Measurements from ENCODE around the gene TOP3A. TPM values are rescaled to one million over a fixed set of nuclear protein-coding genes. Genes with fewer than 3 reads are reported as not detected.

The TOP3A gene
- total RNA-seq, 1 donor from 2014 or later = 41.5 TPM

DNA sequence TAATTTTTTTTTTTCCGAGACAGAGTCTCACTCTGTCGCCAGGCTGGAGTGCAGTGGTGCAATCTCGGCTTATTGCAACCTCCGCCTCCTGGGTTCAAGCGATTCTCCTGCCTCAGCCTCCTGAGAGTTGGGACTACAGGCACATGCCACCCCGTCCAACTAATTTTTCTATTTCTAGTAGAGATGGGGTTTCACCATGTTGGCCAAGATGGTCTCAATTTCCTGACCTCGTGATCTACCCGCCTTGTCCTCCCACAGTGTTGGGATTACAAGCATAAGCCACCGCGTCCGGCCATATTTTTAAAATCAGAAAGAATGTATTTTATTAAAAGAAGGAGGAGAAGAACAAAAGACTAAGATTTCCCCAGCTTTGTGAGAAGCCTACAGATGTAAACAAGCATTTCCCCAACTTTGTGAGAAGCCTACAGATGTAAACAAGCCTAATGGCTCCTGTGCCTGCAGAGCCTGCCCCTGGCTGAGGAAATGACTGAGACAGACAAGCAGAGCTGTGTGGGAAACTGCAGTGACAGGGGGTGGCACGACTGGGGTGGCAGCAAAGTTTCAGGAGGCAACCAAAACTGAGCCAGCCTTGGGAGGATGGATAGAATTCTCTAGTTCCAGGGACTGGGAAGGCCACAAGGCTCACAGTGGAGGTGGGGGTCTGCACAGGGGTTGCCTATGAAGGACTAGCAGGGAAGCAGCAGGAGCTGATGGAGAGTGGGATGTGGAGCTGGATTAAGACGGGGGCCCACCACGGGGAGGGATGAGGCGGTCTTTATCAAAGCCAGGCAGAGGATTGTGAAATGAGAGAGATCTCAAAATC lies 22.9 kb downstream of the TOP3A start:
- Mint-ChIP-seq H3K36me3 (ENCODE audit: unreplicated experiment) (peaks cover 46% of the 10 kb centered on the region), H3K9me3 (ENCODE audit: unreplicated experiment) (no peaks in the 10 kb centered on the region)

DNA sequence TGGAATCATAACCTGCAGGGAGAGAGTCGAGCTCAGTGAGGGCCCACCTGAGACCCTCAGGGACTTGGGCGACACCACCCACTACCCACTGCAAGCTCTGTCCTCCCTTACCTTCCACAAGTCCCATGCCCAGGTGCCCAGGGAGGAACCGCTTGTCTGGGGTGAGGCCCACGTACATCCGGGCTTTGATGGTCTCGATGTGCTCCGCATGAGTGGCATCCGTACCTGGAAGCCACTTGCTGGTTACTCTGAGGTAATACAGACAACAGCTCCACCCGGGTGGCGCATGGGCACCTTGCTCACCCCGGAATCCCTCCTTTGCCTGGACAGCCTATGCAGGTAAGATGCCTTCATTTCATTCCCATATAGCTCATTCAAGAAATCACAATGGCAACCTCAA lies 29.5 kb downstream of the TOP3A start:
- no peak overlapping the region for H3K27ac Mint-ChIP-seq (ENCODE audit: unreplicated experiment)
- H3K36me3 Mint-ChIP-seq (ENCODE audit: unreplicated experiment) = peaks cover 58% of the 10 kb centered on the region

More for the DNA sequence above, 22.9 kb downstream of the TOP3A start:
- TF ChIP-seq, protein P1, sequence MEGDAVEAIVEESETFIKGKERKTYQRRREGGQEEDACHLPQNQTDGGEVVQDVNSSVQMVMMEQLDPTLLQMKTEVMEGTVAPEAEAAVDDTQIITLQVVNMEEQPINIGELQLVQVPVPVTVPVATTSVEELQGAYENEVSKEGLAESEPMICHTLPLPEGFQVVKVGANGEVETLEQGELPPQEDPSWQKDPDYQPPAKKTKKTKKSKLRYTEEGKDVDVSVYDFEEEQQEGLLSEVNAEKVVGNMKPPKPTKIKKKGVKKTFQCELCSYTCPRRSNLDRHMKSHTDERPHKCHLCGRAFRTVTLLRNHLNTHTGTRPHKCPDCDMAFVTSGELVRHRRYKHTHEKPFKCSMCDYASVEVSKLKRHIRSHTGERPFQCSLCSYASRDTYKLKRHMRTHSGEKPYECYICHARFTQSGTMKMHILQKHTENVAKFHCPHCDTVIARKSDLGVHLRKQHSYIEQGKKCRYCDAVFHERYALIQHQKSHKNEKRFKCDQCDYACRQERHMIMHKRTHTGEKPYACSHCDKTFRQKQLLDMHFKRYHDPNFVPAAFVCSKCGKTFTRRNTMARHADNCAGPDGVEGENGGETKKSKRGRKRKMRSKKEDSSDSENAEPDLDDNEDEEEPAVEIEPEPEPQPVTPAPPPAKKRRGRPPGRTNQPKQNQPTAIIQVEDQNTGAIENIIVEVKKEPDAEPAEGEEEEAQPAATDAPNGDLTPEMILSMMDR (IDR thresholded peaks at IDR 0.05) = no peak
- H3K27ac Mint-ChIP-seq (ENCODE audit: unreplicated experiment) = no peak overlapping the region
- no peaks in the 10 kb centered on the region for H3K27me3 Mint-ChIP-seq (ENCODE audit: unreplicated experiment)
- no peaks in the 10 kb centered on the region for H3K4me1 Mint-ChIP-seq (ENCODE audit: unreplicated experiment)
- no peak for DNase-seq (ENCODE audit: extremely low spot score, unreplicated experiment)
- no peak overlapping the region for H3K4me3 Mint-ChIP-seq (ENCODE audit: unreplicated experiment)

DNA sequence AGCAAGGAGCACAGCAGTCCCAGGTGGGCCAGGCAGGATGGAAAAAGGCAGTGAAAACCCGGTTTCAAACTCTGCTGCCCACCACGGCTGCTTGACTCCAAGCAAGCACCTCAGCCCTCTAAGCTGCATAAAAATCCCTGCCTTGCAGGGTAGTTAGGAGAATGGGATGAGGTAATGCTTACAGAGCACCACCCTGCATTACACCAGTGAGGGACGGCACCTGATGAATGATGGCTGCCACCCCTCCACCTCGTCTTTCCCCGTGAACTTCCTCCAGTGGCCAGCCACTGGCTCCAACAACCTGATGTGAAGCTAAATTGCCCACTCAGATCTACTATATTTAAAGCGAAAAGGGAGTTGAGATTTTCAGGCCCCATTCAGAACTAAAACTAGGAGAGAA lies 33.0 kb downstream of the TOP3A start:
- no peak overlapping the region for H3K27ac Mint-ChIP-seq (ENCODE audit: unreplicated experiment)
- H3K4me3 Mint-ChIP-seq (ENCODE audit: unreplicated experiment) = no peak overlapping the region
- TF ChIP-seq, protein P1 (IDR thresholded peaks at IDR 0.05) = no peak
- DNase-seq (ENCODE audit: extremely low spot score, unreplicated experiment) = no peak
- H3K27me3 Mint-ChIP-seq (ENCODE audit: unreplicated experiment) = no peaks in the 10 kb centered on the region
- no peaks in the 10 kb centered on the region for H3K4me1 Mint-ChIP-seq (ENCODE audit: unreplicated experiment)
- H3K36me3 Mint-ChIP-seq (ENCODE audit: unreplicated experiment) = peaks cover 44% of the 10 kb centered on the region
- no peaks in the 10 kb centered on the region for H3K9me3 Mint-ChIP-seq (ENCODE audit: unreplicated experiment)

More for the DNA sequence above, 29.5 kb downstream of the TOP3A start:
- H3K9me3 Mint-ChIP-seq (ENCODE audit: unreplicated experiment) = no peaks in the 10 kb centered on the region
- TF ChIP-seq, protein P1 (IDR thresholded peaks at IDR 0.05) = no peak
- DNase-seq (ENCODE audit: extremely low spot score, unreplicated experiment) = no peak
- H3K27me3 Mint-ChIP-seq (ENCODE audit: unreplicated experiment) = no peaks in the 10 kb centered on the region
- no peaks in the 10 kb centered on the region for H3K4me1 Mint-ChIP-seq (ENCODE audit: unreplicated experiment)
- H3K4me3 Mint-ChIP-seq (ENCODE audit: unreplicated experiment) = no peak overlapping the region

DNA sequence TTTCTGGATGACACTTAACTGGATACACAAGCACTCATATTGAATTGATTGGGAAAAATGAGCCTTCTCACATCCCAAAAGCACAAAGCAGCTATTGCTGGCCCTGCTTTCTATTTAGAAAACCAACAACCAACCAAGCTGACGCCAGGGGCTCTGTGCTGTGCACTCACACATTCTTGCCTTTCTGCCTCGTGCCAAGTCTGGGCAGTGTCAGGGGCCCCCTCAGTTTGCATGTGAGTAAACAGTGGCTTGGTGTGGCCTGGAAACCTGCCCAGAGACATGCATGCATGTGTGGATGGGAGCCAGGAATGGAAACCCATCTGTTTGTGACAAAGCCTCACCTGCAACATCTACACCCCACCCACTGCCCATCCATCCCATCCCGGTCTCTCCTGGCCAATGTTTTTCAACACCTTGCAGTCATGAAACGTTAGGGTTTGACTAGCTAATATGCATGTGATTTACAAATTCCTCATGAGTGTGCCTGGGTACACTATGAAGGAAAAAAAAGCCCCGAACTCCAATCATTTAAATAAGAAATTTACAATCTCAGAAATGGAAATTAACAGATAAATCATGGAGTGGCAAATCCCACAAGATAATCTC lies 33.9 kb downstream of the TOP3A start:
- H3K36me3 Mint-ChIP-seq (ENCODE audit: unreplicated experiment) = peaks cover 38% of the 10 kb centered on the region
- no peak overlapping the region for H3K4me3 Mint-ChIP-seq (ENCODE audit: unreplicated experiment)
- DNase-seq (ENCODE audit: extremely low spot score, unreplicated experiment) = no peak

DNA sequence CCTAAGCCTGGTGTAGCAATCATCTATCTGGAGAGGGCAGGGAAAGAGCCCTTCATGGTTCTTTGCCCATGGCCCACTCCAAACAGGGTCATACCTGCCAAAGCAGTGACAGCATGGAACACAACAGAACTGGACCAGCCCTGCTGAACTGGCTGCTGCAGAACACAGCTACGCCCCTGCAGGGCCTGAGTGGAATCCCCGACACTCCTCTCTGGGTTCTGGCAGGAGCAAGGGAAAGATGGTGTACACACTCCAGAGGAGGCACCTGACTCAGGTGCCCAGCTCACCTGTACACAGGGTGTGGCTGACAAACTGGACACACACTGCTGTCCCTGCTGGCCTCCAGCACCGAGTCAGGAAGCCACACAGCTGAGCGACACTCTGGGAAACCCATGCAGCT lies 34.5 kb downstream of the TOP3A start:
- Mint-ChIP-seq H3K4me3 (ENCODE audit: unreplicated experiment) (no peak overlapping the region), H3K27me3 (ENCODE audit: unreplicated experiment) (no peaks in the 10 kb centered on the region), H3K4me1 (ENCODE audit: unreplicated experiment) (no peaks in the 10 kb centered on the region), H3K36me3 (ENCODE audit: unreplicated experiment) (peaks cover 32% of the 10 kb centered on the region), H3K9me3 (ENCODE audit: unreplicated experiment) (no peaks in the 10 kb centered on the region), H3K27ac (ENCODE audit: unreplicated experiment) (no peak overlapping the region)
- no peak for DNase-seq (ENCODE audit: extremely low spot score, unreplicated experiment)
- TF ChIP-seq, protein P1 (IDR thresholded peaks at IDR 0.05) = no peak

More for the DNA sequence above, 33.9 kb downstream of the TOP3A start:
- H3K27me3 Mint-ChIP-seq (ENCODE audit: unreplicated experiment) = no peaks in the 10 kb centered on the region
- TF ChIP-seq, protein P1 (IDR thresholded peaks at IDR 0.05) = no peak
- no peaks in the 10 kb centered on the region for H3K4me1 Mint-ChIP-seq (ENCODE audit: unreplicated experiment)
- H3K9me3 Mint-ChIP-seq (ENCODE audit: unreplicated experiment) = no peaks in the 10 kb centered on the region
- no peak overlapping the region for H3K27ac Mint-ChIP-seq (ENCODE audit: unreplicated experiment)

Data from osteocyte (in vitro differentiated cells).